PC-9 (cell line): ENCODE results near the gene CCR4. TPM values are rescaled to one million over a fixed set of nuclear protein-coding genes. Genes with fewer than 3 reads are reported as not detected.
"Not testable (repeated sequence)": the region's sequence is repeated elsewhere in the genome, so short reads cannot be mapped to it uniquely, and the experiment has no call there.

ENCODE experiments used
- BruUV-seq: library from RNA; stranded (reverse); fragments of 400-500 nt; replicated peaks from 2 replicates; lab custom pipeline; 2021; lab: Mats Ljungman, UMichigan
- CTCF ChIA-PET: fragments of 300-600 bp; sonication (Branson Sonifier 250); formaldehyde crosslinking; loops from one replicate; lab custom pipeline; 2022; ENCODE audit warnings: antibody characterized with exemption; lab: Charles Lee
- POLR2A ChIA-PET: fragments of 300-600 bp; sonication (Branson Sonifier 250); formaldehyde crosslinking; loops from one replicate; lab custom pipeline; 2022; ENCODE audit warnings: antibody characterized with exemption; ENCODE audit not compliant: unreplicated experiment; lab: Charles Lee
- DNase-seq, 2 experiments: peaks; one replicate each; pipeline versions ENCODE4 v3.0.0 to v3.0.0-alpha.2; 2015 to 2022; ENCODE audit warnings: mixed read lengths in 1 of 2
- H2AFZ ChIP-seq: fragments of 200-600 bp; sonication (generic); 2 replicates; pipeline ENCODE4 v1.8.1; 2017; ENCODE audit warnings: antibody characterized with exemption
- H3F3A ChIP-seq: fragments of 200-600 bp; sonication (generic); 2 replicates; pipeline ENCODE4 v1.8.1; 2017; ENCODE audit warnings: antibody characterized with exemption, mild to moderate bottlenecking, low read depth; ENCODE audit not compliant: insufficient read depth
- H3K27ac ChIP-seq: fragments of 200-600 bp; sonication (generic); 2 replicates; pipeline ENCODE4 v1.6.1; 2016; ENCODE audit warnings: mixed run types
- H3K27me3 ChIP-seq: fragments of 200-600 bp; sonication (generic); 2 replicates; pipeline ENCODE4 v1.6.1; 2016; ENCODE audit warnings: low read depth, mixed run types; ENCODE audit not compliant: insufficient read depth
- H3K36me3 ChIP-seq: fragments of 200-600 bp; sonication (generic); 2 replicates; pipeline ENCODE4 v1.6.1; 2016; ENCODE audit warnings: low read depth, mixed run types
- H3K4me1 ChIP-seq: fragments of 200-600 bp; sonication (generic); replicated peaks from 2 replicates; pipeline ENCODE4 v1.6.1; 2016; ENCODE audit warnings: mixed run types; ENCODE audit not compliant: insufficient read depth
- H3K4me2 ChIP-seq: fragments of 200-600 bp; sonication (generic); 2 replicates; pipeline ENCODE4 v1.6.1; 2017; ENCODE audit warnings: mixed run types
- H3K4me3 ChIP-seq: fragments of 200-600 bp; sonication (generic); 2 replicates; pipeline ENCODE4 v1.6.1; 2016; ENCODE audit warnings: mixed run types
- H3K79me2 ChIP-seq: fragments of 200-600 bp; sonication (generic); 2 replicates; pipeline ENCODE4 v1.6.1; 2017; ENCODE audit warnings: low read depth, mixed run types
- H3K9me2 ChIP-seq: fragments of 200-600 bp; sonication (generic); 2 replicates; pipeline ENCODE4 v1.8.1; 2017; ENCODE audit warnings: mild to moderate bottlenecking; ENCODE audit not compliant: insufficient read depth
- H3K9me3 ChIP-seq: fragments of 200-600 bp; sonication (generic); 2 replicates; pipeline ENCODE4 v1.8.1; 2016; ENCODE audit warnings: low read depth; ENCODE audit not compliant: insufficient read depth
- H4K20me1 ChIP-seq: fragments of 200-600 bp; sonication (generic); 2 replicates; pipeline ENCODE4 v1.8.1; 2017; ENCODE audit not compliant: insufficient read depth
- EZH2 ChIP-seq: fragments of 200-600 bp; sonication (generic); IDR thresholded peaks from 2 replicates; pipeline ENCODE4 v1.8.0; 2017; ENCODE audit warnings: antibody characterized with exemption, low read depth
- intact Hi-C: fragments of 100-400 bp; cut with micrococcal nuclease; formaldehyde crosslinking; loops from one replicate; pipeline ENCODE4 v1.10.0; 2022; ENCODE audit not compliant: unreplicated experiment
- total RNA-seq: library from RNA; stranded (reverse); gene quantifications from 2 replicates; pipeline ENCODE4 v1.2.3, GENCODE V29; 2021
- TF ChIP-seq, protein P1 (sequence below): fragments of 200-600 bp; sonication (generic); conservative IDR thresholded peaks from 2 replicates; pipeline ENCODE4 v1.6.1; 2017; ENCODE audit warnings: mixed run types, antibody characterized with exemption, mild to moderate bottlenecking, moderate library complexity

The CCR4 gene
- total RNA-seq, 1 experiment from 2014 or later, result not detected

DNA sequence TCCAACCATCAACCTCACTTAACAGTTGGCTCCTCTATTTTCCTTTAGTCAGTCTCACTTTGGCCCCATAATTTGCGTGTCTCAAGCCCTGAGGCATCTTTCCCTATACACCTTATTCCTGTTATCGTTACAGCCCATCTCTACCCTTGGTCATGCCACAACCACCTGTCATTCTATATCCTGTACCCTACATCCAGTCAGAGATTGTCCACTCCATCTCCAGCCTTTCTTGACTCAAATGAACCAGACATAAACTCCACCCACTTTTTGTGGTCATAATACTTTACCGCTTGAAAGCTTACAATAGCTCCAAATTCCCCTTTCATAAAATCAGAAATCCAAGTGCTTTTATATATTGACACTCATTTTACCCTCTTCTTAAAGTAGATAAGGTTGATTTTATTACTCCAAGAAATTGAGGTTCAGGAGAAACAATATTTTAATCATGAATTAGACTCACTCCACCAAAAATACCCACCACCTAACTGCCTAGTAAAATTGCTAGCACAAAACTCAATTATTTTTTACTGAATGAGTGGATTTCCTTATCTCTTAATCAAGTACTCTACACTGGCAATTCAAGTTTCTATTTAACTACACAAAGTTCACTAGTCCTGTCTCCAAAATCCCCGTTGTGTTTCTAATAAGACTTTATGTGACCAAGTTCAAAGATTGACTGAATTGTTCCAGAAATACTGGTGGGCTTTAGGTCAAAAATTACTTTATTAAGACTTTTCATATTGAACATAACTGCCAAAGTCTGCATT is 9.1 kb downstream of the CCR4 start:
- H3F3A ChIP-seq, result no peaks in the 10 kb centered on the region
- ChIA-PET POLR2A (no interaction called here), CTCF (no interaction called here)
- no peak overlapping the region for H2AFZ ChIP-seq
- no peak overlapping the region for H3K27ac ChIP-seq
- H3K4me1 ChIP-seq, result no peaks in the 10 kb centered on the region
- no peak overlapping the region for H3K4me3 ChIP-seq
- H3K27me3 ChIP-seq, result no peaks in the 10 kb centered on the region
- BruUV-seq, result no TSS peak
- no peak for DNase-seq
- H3K36me3 ChIP-seq, result no peaks in the 10 kb centered on the region
- H3K9me2 ChIP-seq, result no peaks in the 10 kb centered on the region
- no peaks in the 10 kb centered on the region for H3K9me3 ChIP-seq
- no peaks in the 10 kb centered on the region for H4K20me1 ChIP-seq
- H3K79me2 ChIP-seq, result no peaks in the 10 kb centered on the region
- intact Hi-C loops, result no loop called here
- no peak overlapping the region for H3K4me2 ChIP-seq
- TF ChIP-seq, protein P1, sequence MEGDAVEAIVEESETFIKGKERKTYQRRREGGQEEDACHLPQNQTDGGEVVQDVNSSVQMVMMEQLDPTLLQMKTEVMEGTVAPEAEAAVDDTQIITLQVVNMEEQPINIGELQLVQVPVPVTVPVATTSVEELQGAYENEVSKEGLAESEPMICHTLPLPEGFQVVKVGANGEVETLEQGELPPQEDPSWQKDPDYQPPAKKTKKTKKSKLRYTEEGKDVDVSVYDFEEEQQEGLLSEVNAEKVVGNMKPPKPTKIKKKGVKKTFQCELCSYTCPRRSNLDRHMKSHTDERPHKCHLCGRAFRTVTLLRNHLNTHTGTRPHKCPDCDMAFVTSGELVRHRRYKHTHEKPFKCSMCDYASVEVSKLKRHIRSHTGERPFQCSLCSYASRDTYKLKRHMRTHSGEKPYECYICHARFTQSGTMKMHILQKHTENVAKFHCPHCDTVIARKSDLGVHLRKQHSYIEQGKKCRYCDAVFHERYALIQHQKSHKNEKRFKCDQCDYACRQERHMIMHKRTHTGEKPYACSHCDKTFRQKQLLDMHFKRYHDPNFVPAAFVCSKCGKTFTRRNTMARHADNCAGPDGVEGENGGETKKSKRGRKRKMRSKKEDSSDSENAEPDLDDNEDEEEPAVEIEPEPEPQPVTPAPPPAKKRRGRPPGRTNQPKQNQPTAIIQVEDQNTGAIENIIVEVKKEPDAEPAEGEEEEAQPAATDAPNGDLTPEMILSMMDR, result no peak
- no peak for TF ChIP-seq EZH2

DNA sequence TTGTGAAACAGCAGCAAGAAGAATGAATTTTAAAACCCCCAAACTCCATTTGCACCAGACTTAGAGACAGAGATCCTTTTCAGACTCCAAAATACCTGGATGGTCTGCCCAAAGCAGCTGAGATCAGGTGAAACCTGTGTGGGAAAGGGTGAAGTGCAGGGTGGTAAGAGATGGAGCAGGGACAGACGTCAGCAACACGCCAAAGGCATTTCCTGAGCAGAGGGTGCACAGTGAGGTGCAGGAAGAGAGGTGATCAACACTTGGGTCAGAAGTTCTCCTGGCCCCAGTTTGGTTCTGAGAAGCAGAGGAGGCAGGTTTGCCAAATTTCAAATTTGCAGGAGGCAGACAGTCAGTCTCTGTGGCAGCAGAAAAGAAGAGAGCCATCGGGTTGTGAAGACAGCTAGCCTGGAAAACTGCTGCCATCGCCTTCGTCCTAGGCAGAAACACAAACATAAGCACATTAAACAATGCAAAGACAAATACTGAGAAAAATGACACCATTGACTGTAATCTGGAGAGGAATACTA is 9.8 kb downstream of the CCR4 start:
- Histone ChIP-seq H4K20me1 (no peaks in the 10 kb centered on the region), H3K4me2 (no peak overlapping the region), H3K27ac (no peak overlapping the region), H3K27me3 (no peaks in the 10 kb centered on the region), H2AFZ (no peak overlapping the region), H3K9me2 (no peaks in the 10 kb centered on the region), H3K9me3 (no peaks in the 10 kb centered on the region), H3K4me1 (no peaks in the 10 kb centered on the region), H3F3A (no peaks in the 10 kb centered on the region), H3K4me3 (no peak overlapping the region), H3K36me3 (no peaks in the 10 kb centered on the region), H3K79me2 (no peaks in the 10 kb centered on the region)
- no TSS peak for BruUV-seq
- ChIA-PET CTCF (no interaction called here), POLR2A (no interaction called here)
- intact Hi-C loops, result no loop called here
- no peak for TF ChIP-seq EZH2
- TF ChIP-seq, protein P1, result no peak
- DNase-seq, result no peak

DNA sequence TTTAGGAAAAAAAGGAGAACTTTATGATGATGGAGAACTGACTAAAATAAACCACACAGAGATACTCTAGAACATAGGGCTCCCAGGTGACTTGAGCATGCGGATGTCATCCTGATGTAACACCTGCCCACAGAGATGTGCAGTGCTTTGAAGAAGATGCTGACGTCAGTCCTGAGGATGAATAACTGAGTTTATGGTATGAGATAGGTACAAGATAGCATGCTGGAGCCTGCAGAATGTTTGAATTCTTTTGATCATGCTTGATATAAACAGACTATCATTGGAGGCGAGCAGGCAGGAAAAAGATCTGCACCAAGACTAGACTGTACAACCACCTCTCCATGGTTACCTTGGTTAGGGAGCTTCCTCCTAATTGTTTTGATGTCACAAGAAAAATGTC is 12.4 kb downstream of the CCR4 start:
- TF ChIP-seq, protein P1, result no peak
- no peak for TF ChIP-seq EZH2
- CTCF ChIA-PET, result no interaction called here
- intact Hi-C loops, result no loop called here

DNA sequence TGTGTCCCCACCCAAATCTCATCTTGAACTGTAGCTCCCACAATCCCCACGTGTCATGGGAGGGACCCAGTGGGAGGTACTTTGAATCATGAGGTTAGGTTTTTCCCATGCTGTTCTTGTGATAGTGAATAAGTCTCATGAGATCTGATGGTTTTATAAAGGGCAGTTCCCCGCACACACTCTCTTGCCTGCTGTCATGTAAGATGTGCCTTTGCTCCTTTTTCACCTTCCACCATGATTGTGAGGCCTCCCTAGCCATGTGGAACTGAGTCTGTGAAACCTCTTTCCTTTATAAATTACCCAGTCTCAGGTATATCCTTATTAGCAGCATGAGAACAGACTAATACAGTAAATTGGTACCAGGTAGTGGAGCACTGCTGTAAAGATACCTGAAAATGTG is 13.3 kb downstream of the CCR4 start:
- H3F3A ChIP-seq, H3K4me1 ChIP-seq, H3K79me2 ChIP-seq, DNase-seq, H3K36me3 ChIP-seq, H2AFZ ChIP-seq, H3K4me3 ChIP-seq, H4K20me1 ChIP-seq, H3K27ac ChIP-seq, H3K9me2 ChIP-seq, H3K27me3 ChIP-seq, H3K4me2 ChIP-seq, POLR2A ChIA-PET, BruUV-seq, intact Hi-C loops, H3K9me3 ChIP-seq, CTCF ChIA-PET: not testable (repeated sequence)

More for the DNA sequence above, 12.4 kb downstream of the CCR4 start:
- Histone ChIP-seq H3K27me3 (no peaks in the 10 kb centered on the region), H3K4me1 (no peaks in the 10 kb centered on the region), H4K20me1 (no peaks in the 10 kb centered on the region), H3K9me3 (no peaks in the 10 kb centered on the region), H3F3A (no peaks in the 10 kb centered on the region), H3K9me2 (no peaks in the 10 kb centered on the region), H3K4me2 (no peak overlapping the region), H2AFZ (no peak overlapping the region), H3K79me2 (no peaks in the 10 kb centered on the region), H3K36me3 (no peaks in the 10 kb centered on the region), H3K4me3 (no peak overlapping the region), H3K27ac (no peak overlapping the region)
- no peak for DNase-seq
- BruUV-seq, result no TSS peak
- POLR2A ChIA-PET, result no interaction called here

DNA sequence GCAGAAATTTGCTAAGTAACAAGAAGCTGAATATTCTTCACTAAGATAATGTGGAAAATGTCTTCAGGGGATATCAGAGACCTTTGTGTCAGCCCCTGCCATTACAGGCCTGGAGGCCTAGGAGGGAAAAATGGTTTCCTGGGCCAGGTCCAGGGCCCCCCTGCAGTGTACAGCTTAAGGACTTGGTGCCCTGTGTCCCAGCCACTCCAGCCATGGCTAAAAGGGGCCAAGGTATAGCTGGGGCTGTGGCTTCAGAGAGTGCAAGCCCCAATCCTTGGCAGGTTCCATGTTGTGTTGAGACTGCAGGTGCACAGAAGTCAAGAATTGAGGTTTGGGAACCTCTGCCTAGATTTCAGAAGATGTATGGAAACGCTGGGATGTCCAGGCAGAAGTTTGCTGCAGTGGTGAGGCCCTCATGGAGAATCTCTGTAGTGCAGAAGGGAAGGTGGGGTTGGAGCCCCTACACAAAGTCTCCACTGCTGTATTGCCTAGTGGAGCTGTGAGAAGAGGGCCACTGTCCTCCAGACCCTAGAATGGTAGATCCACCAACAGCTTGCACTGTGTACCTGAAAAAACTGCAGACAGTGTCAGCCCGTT is 14.3 kb downstream of the CCR4 start:
- H4K20me1 ChIP-seq, H3K9me3 ChIP-seq, POLR2A ChIA-PET, BruUV-seq, H3K4me1 ChIP-seq, H3K36me3 ChIP-seq, CTCF ChIA-PET, H3K27me3 ChIP-seq, H3K4me3 ChIP-seq, H3K4me2 ChIP-seq, intact Hi-C loops, H3K79me2 ChIP-seq, DNase-seq, H2AFZ ChIP-seq, H3K27ac ChIP-seq, H3K9me2 ChIP-seq, H3F3A ChIP-seq: not testable (repeated sequence)
